Measurements from ENCODE around the gene FAIM.

Gene FAIM

GRCh38 chr3:138681463-138682220 is 73.1 kb downstream of the FAIM start:
- no peak for DNase-seq

GRCh38 chr3:138682648-138683047 is 74.1 kb downstream of the FAIM start:
- no peak for DNase-seq

All from NCI-H1930 (cell line).